Osteocyte (in vitro differentiated cells): ENCODE measurements around the gene EBPL. TPM values are rescaled to one million over a fixed set of nuclear protein-coding genes. Genes with fewer than 3 reads are reported as not detected.
"Not testable (repeated sequence)": the region's sequence is repeated elsewhere in the genome, so short reads cannot be mapped to it uniquely, and the experiment has no call there.

Experiments used
- DNase-seq: peaks from one replicate; pipeline ENCODE4 v3.0.0; 2021; ENCODE audit warnings: mixed read lengths; ENCODE audit not compliant: unreplicated experiment; ENCODE audit errors: extremely low spot score
- H3K27ac Mint-ChIP-seq: one replicate; pipeline ENCODE4 v1.8.0; 2021; ENCODE audit warnings: mild to moderate bottlenecking, mixed read lengths; ENCODE audit not compliant: unreplicated experiment
- H3K27me3 Mint-ChIP-seq: one replicate; pipeline ENCODE4 v1.8.0; 2021; ENCODE audit warnings: mixed read lengths; ENCODE audit not compliant: unreplicated experiment
- H3K36me3 Mint-ChIP-seq: one replicate; pipeline ENCODE4 v1.8.0; 2021; ENCODE audit warnings: mixed read lengths; ENCODE audit not compliant: unreplicated experiment
- H3K4me1 Mint-ChIP-seq: one replicate; pipeline ENCODE4 v1.8.0; 2021; ENCODE audit warnings: mixed read lengths; ENCODE audit not compliant: unreplicated experiment
- H3K4me3 Mint-ChIP-seq: one replicate; pipeline ENCODE4 v1.8.0; 2021; ENCODE audit warnings: mild to moderate bottlenecking, moderate library complexity, mixed read lengths; ENCODE audit not compliant: unreplicated experiment
- H3K9me3 Mint-ChIP-seq: one replicate; pipeline ENCODE4 v1.8.0; 2021; ENCODE audit warnings: mixed read lengths; ENCODE audit not compliant: unreplicated experiment
- CTCF ChIP-seq: fragments of 200-600 bp; sonication (generic); IDR thresholded peaks from 2 replicates; pipeline ENCODE4 v1.5.0; 2021; ENCODE audit warnings: antibody characterized with exemption, mild to moderate bottlenecking, moderate library complexity
- total RNA-seq: library from RNA; stranded (reverse); gene quantifications from 2 replicates; pipeline ENCODE4 v1.2.1, GENCODE V29; 2021

EBPL gene
- total RNA-seq, 1 donor from 2014 or later, result 33.7 TPM

- DNase-seq, result no peak
- Mint-ChIP-seq H3K36me3 (no peaks in the 10 kb centered on the region), H3K27me3 (peaks cover 3% of the 10 kb centered on the region), H3K27ac (no peak overlapping the region), H3K9me3 (no peaks in the 10 kb centered on the region), H3K4me1 (no peaks in the 10 kb centered on the region), H3K4me3 (no peak overlapping the region)
- TF ChIP-seq CTCF, result no peak
Measured at GRCh38 chr13:49622174-49622946, 68.9 kb downstream of the EBPL start.

- Mint-ChIP-seq H3K4me1 (peaks cover 11% of the 10 kb centered on the region), H3K36me3 (no peaks in the 10 kb centered on the region), H3K9me3 (no peaks in the 10 kb centered on the region), H3K4me3 (no peak overlapping the region), H3K27me3 (peaks cover 3% of the 10 kb centered on the region), H3K27ac (no peak overlapping the region)
- TF ChIP-seq CTCF, result no peak
- no peak for DNase-seq
Measured at GRCh38 chr13:49620170-49620621, 71.1 kb downstream of the EBPL start.

GRCh38 chr13:49616676-49617065 is 74.6 kb downstream of the EBPL start:
- Mint-ChIP-seq H3K36me3 (no peaks in the 10 kb centered on the region), H3K4me3 (no peak overlapping the region), H3K27me3 (no peaks in the 10 kb centered on the region), H3K9me3 (no peaks in the 10 kb centered on the region), H3K27ac (peak overlapping the region; percentile 87), H3K4me1 (peaks cover 11% of the 10 kb centered on the region)
- TF ChIP-seq CTCF, result no peak
- no peak for DNase-seq

- H3K27me3 Mint-ChIP-seq, result no peaks in the 10 kb centered on the region
- no peaks in the 10 kb centered on the region for H3K36me3 Mint-ChIP-seq
- DNase-seq, result no peak
- TF ChIP-seq CTCF, result no peak
- peaks cover 11% of the 10 kb centered on the region for H3K4me1 Mint-ChIP-seq
- peak overlapping the region; percentile 87 for H3K27ac Mint-ChIP-seq
- no peak overlapping the region for H3K4me3 Mint-ChIP-seq
- no peaks in the 10 kb centered on the region for H3K9me3 Mint-ChIP-seq
Measured at GRCh38 chr13:49615836-49616675, 75.2 kb downstream of the EBPL start.

- not testable (repeated sequence) for DNase-seq, H3K27me3 Mint-ChIP-seq, H3K27ac Mint-ChIP-seq, H3K4me3 Mint-ChIP-seq, H3K36me3 Mint-ChIP-seq, H3K9me3 Mint-ChIP-seq
- peaks cover 11% of the 10 kb centered on the region for H3K4me1 Mint-ChIP-seq
Measured at GRCh38 chr13:49612042-49612441, 79.2 kb downstream of the EBPL start.

Other genes with a start within 250 kb of the EBPL start
- 7.4 and 8.3 TPM in 2 replicates for gene CAB39L, start 247.4 kb downstream of the EBPL start, total RNA-seq
- 8.2 and 9.4 TPM in 2 replicates for gene SETDB2, start 247.2 kb downstream of the EBPL start, total RNA-seq
- gene PHF11, start 195.5 kb downstream of the EBPL start, total RNA-seq, result 30.6 and 32.1 TPM in 2 replicates
- gene RCBTB1, start 105.9 kb downstream of the EBPL start, total RNA-seq, result 26.2 and 29.3 TPM in 2 replicates
- not detected in 2 replicates for gene ARL11, start 63.0 kb downstream of the EBPL start, total RNA-seq
- 39.9 and 42.6 TPM in 2 replicates for gene KPNA3, start 101.2 kb upstream of the EBPL start, total RNA-seq
- 3.9 and 4.9 TPM in 2 replicates for gene SPRYD7, start 244.9 kb upstream of the EBPL start, total RNA-seq